Heart left ventricle (tissue), 13 donors: Measurements from ENCODE around the gene VCL.

Source experiments
- CTCF ChIP-seq, 12 donors: fragments of 200-600 bp; sonication (generic) in 4 of 12; IDR thresholded peaks; one replicate each; pipeline versions ENCODE4 v1.5.0 to v1.8.0; 2018 to 2022; ENCODE audit warnings: antibody characterized with exemption in 12 of 12, mild to moderate bottlenecking in 5 of 12
- POLR2A ChIP-seq, 2 donors: fragments of 450-650 bp; IDR thresholded peaks; one replicate each; pipeline ENCODE4 v1.6.1; 2017; ENCODE audit warnings: antibody characterized with exemption in 2 of 2, mild to moderate bottlenecking in 2 of 2, moderate library complexity in 2 of 2
- donor health status: ischemic (EF 13 %, LVEDD 7.1; RV severe dilation, severe dysfunction).
- donor health status: DM: no; HTN: yes; CAD: no.
- donor health status: DM: no; HTN: no; CAD: no.
- donor health status: ischemic (EF 25% LVEDD 6.9; RV normal size, moderate dysfunction).
- donor health status: ischemic (EF 25% LVEDD 5.7; RV mildly dilated, moderate dysfunction).
- donor health status: ischemic (EF 35%, LVEDD 5.7; RV mildly dilated, moderate dysfunction).
- donor health status: nonischemic (EF 11% LVEDD 7.7; RV severe dilation, severe dysfunction).
- donor health status: DM: yes; HTN: yes; CAD: no.
- donor health status: PGD.
- donor health status: ischemic (EF 29% LVEDD 5.4; RV normal size, mild dysfunction).
- donor health status: nonischemic (EF 23%, LVEDD 6.1; RV moderate dilation, normal function).

- TF ChIP-seq POLR2A (IDR thresholded peaks at IDR 0.05) (no peak), CTCF (IDR thresholded peaks at IDR 0.05) (peak in 5 of 12 donors; percentile 13 to 41 (median 26))
Observed at GRCh38 chr10:74058658-74059057, 60.7 kb downstream of the VCL start.
